ENCODE results near the gene CDK17.

The CDK17 gene

DNA sequence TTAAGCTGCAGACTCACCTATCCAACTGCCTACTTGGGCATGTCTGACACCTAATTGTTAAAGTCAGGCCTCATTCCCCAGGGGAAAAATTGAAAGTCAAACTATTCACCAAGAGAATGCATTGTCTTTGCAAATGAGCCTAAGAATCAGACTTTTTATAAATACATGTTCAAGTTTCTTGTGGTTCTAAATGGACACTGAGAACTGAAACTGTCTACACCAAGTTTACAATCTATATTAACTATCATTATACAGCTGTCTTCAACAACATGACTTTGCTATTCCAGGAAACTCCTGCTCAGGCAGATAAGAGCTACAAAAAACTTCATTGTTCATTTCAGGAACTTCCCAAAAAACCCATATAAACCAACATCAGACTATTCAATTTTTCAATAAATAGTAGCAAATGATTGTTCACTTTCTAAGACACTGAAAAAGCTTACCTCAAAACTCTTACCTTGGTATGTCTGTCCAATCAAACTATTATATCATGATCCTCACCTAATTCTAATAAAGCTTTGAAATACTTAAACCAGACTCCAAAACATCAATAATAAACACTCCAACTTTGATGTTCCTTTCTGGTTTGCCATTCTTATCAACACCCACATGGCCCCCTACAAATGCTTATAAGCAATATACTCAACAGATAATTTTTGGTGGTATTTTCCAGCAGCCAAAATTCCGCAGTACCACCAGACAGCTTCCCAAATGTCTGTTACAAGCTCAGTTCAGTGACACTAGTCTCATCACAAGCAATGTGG is 24.2 kb downstream of the CDK17 start:
- H3K27ac ChIP-seq, result no peak overlapping the region
- no peak overlapping the region for H3K4me3 ChIP-seq
- TF ChIP-seq, protein P1, sequence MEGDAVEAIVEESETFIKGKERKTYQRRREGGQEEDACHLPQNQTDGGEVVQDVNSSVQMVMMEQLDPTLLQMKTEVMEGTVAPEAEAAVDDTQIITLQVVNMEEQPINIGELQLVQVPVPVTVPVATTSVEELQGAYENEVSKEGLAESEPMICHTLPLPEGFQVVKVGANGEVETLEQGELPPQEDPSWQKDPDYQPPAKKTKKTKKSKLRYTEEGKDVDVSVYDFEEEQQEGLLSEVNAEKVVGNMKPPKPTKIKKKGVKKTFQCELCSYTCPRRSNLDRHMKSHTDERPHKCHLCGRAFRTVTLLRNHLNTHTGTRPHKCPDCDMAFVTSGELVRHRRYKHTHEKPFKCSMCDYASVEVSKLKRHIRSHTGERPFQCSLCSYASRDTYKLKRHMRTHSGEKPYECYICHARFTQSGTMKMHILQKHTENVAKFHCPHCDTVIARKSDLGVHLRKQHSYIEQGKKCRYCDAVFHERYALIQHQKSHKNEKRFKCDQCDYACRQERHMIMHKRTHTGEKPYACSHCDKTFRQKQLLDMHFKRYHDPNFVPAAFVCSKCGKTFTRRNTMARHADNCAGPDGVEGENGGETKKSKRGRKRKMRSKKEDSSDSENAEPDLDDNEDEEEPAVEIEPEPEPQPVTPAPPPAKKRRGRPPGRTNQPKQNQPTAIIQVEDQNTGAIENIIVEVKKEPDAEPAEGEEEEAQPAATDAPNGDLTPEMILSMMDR (IDR thresholded peaks at IDR 0.05), result no peak
- DNase-seq (ENCODE audit: low spot score), result no peak

- DNase-seq (ENCODE audit: low spot score), result no peak
- no peak overlapping the region for H3K27ac ChIP-seq
Measured at GRCh38 chr12:96375170-96375569, 25.1 kb downstream of the CDK17 start.

DNA sequence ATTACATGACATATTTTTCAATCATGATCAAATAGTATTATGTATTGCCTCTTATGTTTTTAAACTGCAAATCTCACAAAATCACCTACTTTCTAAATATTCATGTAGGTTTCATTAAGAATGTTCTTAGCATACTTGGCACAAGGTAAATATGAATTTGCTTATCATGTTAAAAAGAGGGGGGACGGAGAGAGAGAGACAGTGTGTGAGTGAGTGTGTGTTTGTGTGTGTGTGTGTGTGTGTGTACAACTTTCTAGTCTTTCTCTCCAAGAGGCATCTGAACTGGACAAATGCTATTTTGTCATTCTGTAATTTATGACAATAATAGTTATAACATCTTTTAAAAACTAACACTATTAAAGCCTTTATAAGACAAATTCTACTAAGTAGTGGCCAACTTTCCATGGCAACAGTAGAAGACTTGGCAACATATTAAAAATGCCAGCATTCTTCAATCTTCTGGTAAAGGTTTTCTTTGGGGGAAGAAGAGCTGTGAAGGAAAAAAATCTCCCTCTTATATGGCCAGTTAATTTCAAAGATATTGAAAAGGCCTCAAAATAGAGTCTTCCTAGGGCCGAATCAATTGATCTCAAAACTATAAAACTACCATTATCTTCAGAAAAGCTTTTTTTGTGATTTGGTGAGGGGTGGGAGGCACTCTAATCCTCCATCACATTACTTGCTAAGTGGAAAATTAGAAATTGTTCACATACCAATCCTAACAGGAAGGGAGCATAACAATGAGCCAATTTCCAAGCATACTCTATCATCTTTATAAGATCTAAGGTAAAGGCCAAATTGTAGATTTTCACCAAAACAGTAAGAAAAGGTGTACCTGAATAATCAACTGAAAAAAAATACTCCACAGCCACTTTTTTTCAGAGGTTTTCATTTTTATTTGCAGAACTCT is 28.2 kb downstream of the CDK17 start:
- no peak overlapping the region for H3K27ac ChIP-seq
- H3K4me3 ChIP-seq, result no peak overlapping the region
- DNase-seq (ENCODE audit: low spot score), result no peak
- TF ChIP-seq, protein P1 (IDR thresholded peaks at IDR 0.05), result no peak

More at GRCh38 chr12:96375170-96375569, 25.1 kb downstream of the CDK17 start:
- TF ChIP-seq, protein P1 (IDR thresholded peaks at IDR 0.05), result no peak
- H3K4me3 ChIP-seq, result no peak overlapping the region

- H3K27ac ChIP-seq, result no peak overlapping the region
Measured at GRCh38 chr12:96371138-96371789, 29.0 kb downstream of the CDK17 start.

DNA sequence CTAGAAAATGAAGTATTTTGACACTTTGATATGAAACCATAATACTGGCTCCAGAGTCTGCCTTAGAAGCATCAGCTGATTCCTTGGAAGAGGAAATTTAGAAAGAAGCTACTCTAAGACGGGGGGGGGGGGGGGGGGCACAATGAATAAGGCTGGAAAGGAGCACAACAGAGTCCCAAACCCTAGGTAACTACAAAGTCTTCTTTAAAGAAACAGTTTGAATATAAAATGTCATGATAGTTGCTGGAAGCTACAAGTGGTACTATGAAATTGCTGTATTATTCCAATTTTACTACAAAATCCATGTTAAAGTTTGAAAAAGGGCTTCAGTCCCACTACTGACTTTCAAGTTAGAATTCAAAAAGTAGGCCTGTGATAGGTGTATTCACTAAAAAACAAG is 31.6 kb downstream of the CDK17 start:
- Histone ChIP-seq H3K4me3 (no peak overlapping the region), H3K27ac (no peak overlapping the region)
- TF ChIP-seq, protein P1 (IDR thresholded peaks at IDR 0.05), result no peak
- no peak for DNase-seq (ENCODE audit: low spot score)

More at GRCh38 chr12:96371138-96371789, 29.0 kb downstream of the CDK17 start:
- H3K4me3 ChIP-seq, result no peak overlapping the region
- TF ChIP-seq, protein P1 (IDR thresholded peaks at IDR 0.05), result no peak
- no peak for DNase-seq (ENCODE audit: low spot score)

DNA sequence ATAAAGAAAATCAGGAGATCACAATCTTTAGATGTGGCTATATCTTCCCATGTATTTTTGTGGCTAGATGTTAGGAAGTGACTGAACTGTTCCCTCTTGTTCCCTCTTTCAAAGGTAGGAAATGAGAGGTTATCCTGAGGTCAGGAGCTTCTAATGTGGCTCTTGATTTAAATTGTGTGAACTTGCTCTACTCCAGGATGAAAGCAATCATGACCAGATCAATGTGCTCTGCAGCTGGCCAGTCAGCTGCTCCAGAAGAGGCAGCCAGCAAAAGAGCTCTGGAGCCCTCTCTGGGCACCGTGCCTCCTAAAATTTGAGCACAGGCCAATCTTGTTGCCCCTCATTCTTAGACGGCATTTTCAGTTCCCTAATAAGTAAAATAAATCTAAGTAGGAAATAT is 32.0 kb downstream of the CDK17 start:
- no peak for DNase-seq (ENCODE audit: low spot score)
- no peak overlapping the region for H3K27ac ChIP-seq
- no peak overlapping the region for H3K4me3 ChIP-seq
- TF ChIP-seq, protein P1 (IDR thresholded peaks at IDR 0.05), result no peak

Measured in coronary artery (tissue), 2 donors.